Left forelimb (tissue), 1 donor: ENCODE results near the gene PHB1.
A peak's percentile ranks its signal among the peaks of the same experiment; 100 is the strongest.
"Not testable (repeated sequence)": the region's sequence is repeated elsewhere in the genome, so short reads cannot be mapped to it uniquely, and the experiment has no call there.

Source experiments
- DNase-seq: peaks from one replicate; pipeline ENCODE4 v3.0.0-alpha.2; 2018; ENCODE audit warnings: low spot score

PHB1 gene

GRCh38 chr17:49404906-49405305, 9.8 kb downstream of the PHB1 start:
- peak; percentile 37 for DNase-seq

DNA sequence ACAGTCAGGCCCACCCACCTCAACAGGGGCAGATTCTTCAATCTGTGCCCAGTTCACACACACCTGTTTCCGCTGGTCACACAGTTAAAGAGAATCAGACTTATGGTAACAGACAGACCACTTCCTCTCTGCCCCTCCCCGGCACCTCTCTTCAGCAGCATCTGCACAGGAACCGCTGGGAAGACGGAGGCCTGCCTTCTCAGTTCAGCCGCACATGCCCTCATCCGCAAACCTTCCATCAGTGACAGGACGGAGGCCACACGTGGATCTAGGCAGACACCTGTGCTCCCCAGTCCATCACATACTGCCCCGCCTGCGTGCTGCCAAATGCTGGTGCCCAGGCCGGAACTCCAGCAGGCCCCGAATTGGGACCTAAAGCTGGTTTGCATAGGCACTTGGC, 10.3 kb downstream of the PHB1 start:
- no peak for DNase-seq

GRCh38 chr17:49403514-49404289, 11.0 kb downstream of the PHB1 start:
- peak; percentile 62 for DNase-seq

DNA sequence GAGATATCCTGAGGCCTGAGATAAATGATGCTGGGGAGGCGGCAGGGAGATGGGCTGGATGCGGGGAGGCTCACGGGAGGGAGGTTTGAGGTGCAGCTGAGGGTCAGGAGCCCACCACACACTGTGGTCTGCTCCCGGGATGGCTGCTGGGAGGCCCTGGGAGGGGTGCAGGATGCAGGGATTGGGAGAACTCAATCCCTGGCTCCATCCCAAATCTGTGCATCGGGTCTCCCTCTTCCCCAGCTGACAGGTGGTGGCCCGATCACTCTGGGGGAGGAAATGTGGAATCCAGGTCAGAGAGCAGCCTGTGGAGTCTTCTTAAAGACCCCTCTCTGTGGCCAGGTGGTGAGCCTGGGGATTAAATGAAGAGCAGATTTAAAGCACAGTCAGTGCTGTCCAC, 12.0 kb downstream of the PHB1 start:
- peak; percentile 71 for DNase-seq

DNA sequence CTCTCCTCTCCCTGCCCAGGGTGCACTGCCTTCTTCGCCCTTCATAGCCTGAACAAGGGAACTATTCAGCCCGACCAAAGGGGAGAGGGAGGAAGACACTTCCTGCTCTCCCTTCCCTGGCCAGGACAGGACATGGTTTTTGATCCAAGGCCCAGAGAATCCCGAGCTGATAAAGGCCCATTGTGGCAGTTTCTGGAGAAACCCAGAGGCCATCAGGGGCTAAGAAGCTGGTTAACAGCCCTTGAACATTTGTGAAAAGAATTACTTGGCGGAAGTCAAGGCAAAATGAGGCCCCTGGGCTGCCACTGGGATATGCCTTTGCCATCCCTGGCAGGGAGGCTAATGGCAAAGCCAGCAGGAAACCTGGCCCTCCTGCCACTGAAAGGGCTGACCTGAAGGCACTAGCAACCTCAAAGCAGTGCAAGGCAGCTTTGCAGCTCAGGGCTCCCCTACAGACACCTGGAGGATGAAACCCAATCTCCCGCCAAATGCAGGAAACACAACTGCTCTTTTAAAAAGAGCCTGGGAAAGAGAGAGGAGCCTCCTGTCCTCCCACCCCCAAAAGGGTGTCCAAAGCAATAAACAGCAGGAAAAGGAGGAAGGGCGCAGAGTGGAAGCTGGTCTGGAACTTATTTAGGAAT, 12.6 kb downstream of the PHB1 start:
- peak; percentile 63 for DNase-seq

DNA sequence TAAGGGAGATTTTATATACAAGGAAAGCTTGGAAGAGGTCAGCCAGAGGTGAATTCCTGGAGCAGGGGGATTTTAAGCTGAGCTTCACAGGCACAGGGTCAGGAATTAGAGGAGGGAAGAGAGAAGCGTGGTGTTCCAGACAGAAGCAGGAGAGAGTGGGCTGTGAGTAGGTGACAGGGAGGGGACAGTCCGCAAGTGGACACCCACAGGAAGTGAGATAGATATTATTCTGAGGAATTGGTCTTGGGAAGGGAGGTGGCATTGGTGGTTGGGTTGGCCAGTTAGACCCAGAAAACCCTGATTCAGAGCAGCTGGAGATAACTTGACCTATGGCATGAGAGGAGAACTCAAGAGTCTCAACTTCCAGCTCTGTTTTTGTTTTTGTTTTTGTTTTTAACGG, 14.7 kb downstream of the PHB1 start:
- DNase-seq = peak; percentile 22

- no peak for DNase-seq
Measured at GRCh38 chr17:49397586-49397985, 17.1 kb downstream of the PHB1 start.

- DNase-seq = no peak
Measured at GRCh38 chr17:49393491-49394255, 21.0 kb downstream of the PHB1 start.

DNA sequence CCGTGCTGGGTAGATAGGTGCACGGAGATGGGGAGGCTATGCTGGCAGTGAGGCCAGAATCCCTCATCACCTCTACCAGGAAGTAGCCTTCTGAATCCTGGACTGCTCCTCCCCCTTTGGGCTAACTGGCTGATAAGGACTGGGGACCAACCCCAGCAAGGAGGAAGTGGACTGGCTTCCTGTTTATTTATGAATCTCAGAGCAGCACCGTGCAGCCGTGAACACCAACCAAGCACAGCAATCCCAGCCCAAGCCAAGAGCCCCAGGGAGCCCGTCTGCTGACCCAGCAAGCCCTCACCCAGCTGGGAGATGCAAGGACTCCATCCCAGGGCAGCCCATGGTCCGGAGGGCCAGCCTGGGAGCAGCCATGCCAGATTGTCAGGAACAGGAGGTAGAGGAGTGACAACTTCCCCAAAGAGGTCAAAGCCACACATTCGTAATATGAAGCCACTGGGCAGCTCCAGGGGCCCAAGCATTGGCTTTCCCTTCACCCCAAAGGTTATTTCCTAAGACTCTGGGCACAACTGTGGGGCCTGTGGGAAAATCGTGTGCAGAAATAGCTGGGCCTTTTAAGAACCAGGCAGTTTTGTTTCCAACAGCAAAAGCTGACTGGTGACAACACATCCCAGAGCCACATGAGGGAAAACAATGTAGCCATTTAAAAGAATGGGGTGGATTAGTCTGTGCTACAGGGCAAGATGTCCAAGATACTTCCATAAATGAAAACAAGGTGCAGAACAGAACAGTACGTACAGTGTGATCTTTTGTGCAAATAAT, 23.9 kb downstream of the PHB1 start:
- DNase-seq = no peak

DNA sequence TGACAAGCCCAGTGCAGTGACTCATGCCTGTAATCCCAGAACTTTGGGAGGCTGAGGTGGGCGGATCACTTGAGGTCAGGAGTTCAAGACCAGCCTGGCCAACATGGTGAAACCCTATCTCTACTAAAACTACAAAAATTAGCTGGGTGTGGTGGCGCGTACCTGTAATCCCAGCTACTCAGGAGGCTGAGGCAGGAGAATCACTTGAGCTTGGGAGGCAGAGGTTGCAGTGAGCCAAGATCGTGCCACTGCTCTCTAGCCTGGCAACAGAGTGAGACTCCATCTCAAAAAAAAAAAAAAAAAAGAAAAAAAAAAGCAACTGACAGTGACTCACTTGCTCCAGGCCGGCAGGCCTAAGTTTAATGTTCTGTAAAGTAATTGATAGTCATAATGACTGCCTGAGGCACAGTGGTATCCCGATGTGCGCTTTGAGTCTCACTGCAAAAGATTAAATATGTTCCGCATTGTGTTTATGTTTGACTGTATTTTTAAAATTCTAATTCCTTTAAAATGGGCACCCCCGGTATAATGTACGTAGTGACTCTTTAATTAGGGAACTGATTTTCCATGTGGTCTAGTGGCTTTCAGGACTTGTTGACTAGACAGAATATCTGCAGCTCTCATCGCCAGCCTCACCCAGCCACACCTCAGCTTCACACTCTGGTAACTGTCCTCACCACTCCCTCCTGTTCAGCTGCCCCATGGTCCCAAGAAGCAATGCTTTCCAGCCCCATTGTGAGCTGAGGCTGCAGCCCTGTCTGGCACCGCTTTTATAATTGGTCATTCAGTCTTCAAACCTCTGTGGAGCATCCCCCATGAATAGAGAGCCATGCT, 25.0 kb downstream of the PHB1 start:
- DNase-seq = not testable (repeated sequence)

GRCh38 chr17:49388692-49389513, 25.8 kb downstream of the PHB1 start:
- no peak for DNase-seq

DNA sequence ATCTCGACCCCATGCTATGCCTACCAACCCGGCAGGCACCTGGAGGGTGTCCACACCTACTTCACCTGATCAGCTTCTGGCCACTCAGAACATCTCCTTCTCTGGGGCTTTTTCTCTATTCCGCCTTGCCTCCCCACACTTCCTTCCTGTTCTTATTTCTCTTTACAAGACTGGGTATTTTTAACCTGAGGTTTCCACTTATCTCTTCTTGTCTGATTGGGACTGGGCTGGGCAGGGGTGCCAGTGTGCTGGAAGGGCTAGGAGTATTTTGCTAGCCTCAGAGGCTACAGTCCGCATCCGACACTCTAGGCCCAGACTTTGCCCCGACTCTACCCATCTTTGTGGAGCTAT, 26.4 kb downstream of the PHB1 start:
- no peak for DNase-seq

DNA sequence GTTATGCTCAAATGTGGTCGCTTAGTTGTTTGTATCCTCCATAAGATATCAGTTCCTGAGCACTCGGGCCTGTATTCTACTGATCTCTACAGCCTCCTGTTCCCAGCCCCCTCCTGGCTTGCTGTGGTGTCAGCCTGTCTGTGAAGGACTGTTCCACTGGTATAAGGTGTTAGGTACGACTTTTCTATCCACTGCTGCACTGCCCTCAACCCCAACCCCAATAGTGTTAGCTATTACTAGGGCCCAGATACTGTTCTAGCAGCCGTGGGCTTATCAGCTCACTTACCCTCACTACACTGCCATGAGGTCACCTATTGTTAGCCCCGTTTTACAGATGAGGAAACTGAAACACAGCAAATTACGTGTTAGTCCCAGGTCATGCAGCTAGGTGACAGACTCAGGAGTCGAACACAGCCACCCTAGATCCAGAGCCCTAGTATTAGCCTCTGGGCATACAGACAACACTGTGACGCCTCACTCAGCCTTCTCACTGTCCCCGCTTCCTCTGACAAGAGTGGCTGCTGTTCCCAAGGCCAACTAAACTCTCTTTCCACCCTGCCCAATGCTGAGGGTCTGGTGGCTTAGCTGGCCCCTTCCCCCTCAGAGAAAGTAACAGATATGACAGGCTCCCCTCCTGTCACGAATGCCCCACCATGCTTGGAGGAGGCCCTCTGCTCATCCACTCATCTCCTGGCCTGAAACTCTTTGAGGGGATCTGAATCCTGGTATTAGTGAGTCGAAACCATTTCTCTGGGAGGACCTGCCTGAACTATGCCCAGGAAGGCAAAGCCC, 27.0 kb downstream of the PHB1 start:
- no peak for DNase-seq

DNA sequence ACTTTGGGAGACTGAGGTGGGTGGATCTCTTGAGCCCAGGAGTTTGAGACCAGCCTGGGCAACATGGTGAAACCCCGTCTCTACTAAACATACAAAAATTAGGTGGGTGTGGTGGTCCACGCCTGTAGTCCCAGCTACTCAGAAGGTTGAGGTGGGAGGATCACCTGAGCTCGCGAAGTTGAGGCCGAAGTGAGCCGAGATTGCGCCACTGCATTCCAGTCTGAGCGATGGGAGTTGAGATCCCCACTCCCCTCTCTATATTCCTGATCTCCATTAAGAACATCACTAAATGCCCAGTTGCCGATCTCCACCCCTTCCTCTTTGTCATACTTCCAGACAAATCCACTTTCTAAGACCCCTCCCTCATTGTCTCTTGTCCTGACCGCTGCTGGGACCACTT, 28.3 kb downstream of the PHB1 start:
- DNase-seq = no peak

DNA sequence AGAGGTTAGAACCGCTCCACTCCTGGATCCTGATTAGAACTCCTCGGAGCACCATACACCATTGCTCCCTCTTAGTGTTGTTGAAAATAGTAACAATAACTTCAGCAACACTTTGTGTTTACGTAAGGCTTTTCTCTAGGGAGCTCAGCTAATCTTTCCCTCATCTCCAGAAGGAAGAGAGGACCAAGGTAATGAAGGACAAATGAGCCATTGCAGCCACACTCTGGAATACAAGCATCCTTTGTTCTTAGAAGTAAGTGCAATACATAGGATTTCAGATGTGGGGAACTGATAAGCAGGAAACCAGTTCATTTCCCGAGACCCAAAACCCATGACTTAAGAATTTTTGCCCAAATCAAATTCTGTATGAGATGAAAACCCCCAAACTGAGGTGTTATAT, 29.7 kb downstream of the PHB1 start:
- DNase-seq = no peak

DNA sequence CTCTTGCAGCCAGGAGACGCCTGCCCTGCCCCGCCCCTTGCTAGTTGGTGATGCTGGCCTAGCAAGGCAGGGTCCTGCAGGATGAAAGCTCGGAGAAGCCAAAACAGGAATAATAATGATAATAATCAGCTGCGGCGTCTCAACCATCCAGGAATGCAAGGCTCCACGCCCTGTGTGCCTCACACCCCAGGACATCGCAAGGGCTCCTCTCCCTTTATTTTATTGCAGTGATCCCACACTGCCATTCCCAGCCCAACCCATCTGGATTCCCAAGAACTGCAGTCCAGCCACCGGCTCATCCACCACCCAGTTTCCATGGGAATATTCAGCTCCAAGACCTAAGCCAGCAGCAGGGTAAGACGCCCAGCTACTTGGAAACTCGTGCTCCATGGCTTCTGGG, 31.6 kb downstream of the PHB1 start:
- no peak for DNase-seq

DNA sequence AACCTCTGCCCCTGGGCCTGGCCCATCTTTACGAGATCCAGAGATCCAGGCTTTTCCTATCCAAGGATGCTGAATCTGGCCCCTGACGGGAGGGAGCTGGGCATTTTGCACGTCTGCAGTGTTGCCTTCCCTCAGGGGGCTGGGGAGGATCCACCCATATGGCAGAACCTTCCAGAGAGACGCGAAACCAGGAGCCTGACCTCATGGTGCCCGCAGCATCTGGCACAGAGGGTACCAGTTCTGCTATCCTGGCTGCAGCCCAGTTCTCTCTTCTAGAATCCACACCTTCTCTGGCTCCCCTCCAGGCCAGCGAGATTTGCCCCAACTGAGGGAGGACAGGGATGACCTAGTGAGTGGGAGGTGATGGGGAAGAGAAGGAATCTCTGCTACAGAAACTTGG, 32.1 kb downstream of the PHB1 start:
- no peak for DNase-seq

GRCh38 chr17:49381793-49382192, 32.9 kb downstream of the PHB1 start:
- no peak for DNase-seq

DNA sequence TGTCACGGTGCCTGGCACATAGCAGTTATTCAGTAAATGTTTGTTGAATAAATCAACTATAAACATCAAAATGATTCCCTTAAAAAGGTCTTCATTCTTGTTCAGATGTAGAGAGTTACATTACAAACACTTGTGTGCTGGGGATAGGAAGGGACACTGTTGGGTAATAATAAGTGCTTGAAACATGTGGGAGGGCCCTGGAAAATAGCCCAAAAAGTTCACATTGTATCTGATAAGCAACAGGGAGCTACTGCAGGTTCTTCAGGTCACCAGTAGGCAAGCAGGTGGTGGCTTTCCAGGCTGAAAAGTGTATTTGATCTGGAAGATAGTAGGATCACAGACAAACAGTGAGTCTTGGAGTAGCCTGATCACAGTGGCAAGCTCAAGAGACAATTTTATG, 33.6 kb downstream of the PHB1 start:
- no peak for DNase-seq

GRCh38 chr17:49379926-49380325, 34.8 kb downstream of the PHB1 start:
- no peak for DNase-seq
